ENCODE measurements around the gene RHPN2. TPM values are rescaled to one million over a fixed set of nuclear protein-coding genes. Genes with fewer than 3 reads are reported as not detected.
A peak's percentile ranks its signal among the peaks of the same experiment; 100 is the strongest.
"Not testable (repeated sequence)": the region's sequence is repeated elsewhere in the genome, so short reads cannot be mapped to it uniquely, and the experiment has no call there.

RHPN2 gene
- total and polyA plus RNA-seq, 2 of the 8 experiments (the other 6 are each of a cell fraction or from before 2014, with no cell fraction given): 22.8 to 31.1 TPM

- DNase-seq (ENCODE audit: low read depth in 1 of 2, low spot score in 2 of 2); H3K23ac ChIP-seq (ENCODE audit: insufficient read length); H2BK20ac ChIP-seq (ENCODE audit: low read length); H3K79me1 ChIP-seq (ENCODE audit: low read depth, low read length); H4K20me1 ChIP-seq (replicated peaks in 1 of 2; ENCODE audit: control insufficient read depth in 1 of 2, insufficient read depth in 2 of 2, low read length in 2 of 2); H3K4me2 ChIP-seq (ENCODE audit: insufficient read depth in 1 of 2, low read depth in 2 of 2, low read length in 2 of 2); H2BK5ac ChIP-seq (ENCODE audit: low read depth, low read length); H3K56ac ChIP-seq (replicated peaks; ENCODE audit: insufficient read length, low read depth, low read length); H2AK5ac ChIP-seq (ENCODE audit: low read depth, low read length); H2AFZ ChIP-seq (ENCODE audit: low read length); H3K4me3 ChIP-seq (ENCODE audit: extremely low read depth in 1 of 4, insufficient read depth in 2 of 4, low read depth in 3 of 4, low read length in 4 of 4); H3K18ac ChIP-seq (ENCODE audit: extremely low read depth, low read length); H3K14ac ChIP-seq (ENCODE audit: insufficient read length); H2BK120ac ChIP-seq (replicated peaks; ENCODE audit: low read depth, low read length); POLR2A ChIA-PET (ENCODE audit: partially characterized antibody); H2BK12ac ChIP-seq (ENCODE audit: low read depth, low read length); H3K27me3 ChIP-seq (replicated peaks in 1 of 4; ENCODE audit: control insufficient read depth in 3 of 4, extremely low read depth in 1 of 4, insufficient read depth in 3 of 4, low read length in 3 of 4); H3K27ac ChIP-seq (ENCODE audit: low read depth, low read length); H3K4me1 ChIP-seq (replicated peaks in 1 of 4; ENCODE audit: control insufficient read depth in 3 of 4, insufficient read depth in 4 of 4, low read length in 3 of 4); H2BK15ac ChIP-seq (ENCODE audit: low read length); H4K5ac ChIP-seq (ENCODE audit: insufficient read length, low read depth, low read length); H3K23me2 ChIP-seq (ENCODE audit: low read depth, low read length); H4K91ac ChIP-seq (replicated peaks; ENCODE audit: insufficient read length, low read length); FAIRE-seq; H3K36me3 ChIP-seq (ENCODE audit: control insufficient read depth in 2 of 4, insufficient read depth in 4 of 4, low read length in 3 of 4); H3K9me3 ChIP-seq (ENCODE audit: insufficient read depth in 2 of 2, low read depth in 1 of 2, low read length in 1 of 2); H3K4ac ChIP-seq (replicated peaks; ENCODE audit: insufficient read length, low read depth, low read length); H3K79me2 ChIP-seq (ENCODE audit: control insufficient read depth in 1 of 2, insufficient read depth in 2 of 2, low read length in 2 of 2); H3K9ac ChIP-seq (replicated peaks in 1 of 4; ENCODE audit: extremely low read depth in 1 of 4, low read depth in 3 of 4, low read length in 3 of 4): not testable (repeated sequence)
- 89% methylated on average over 5 of the region's 5 CpGs; no CpG with 5 or more reads in 1 of the 2 experiments for WGBS, 2 experiments (ENCODE audit: extremely low coverage in 1 of 2, insufficient coverage in 1 of 2, insufficient read length in 1 of 2, insufficient replicate concordance in 2 of 2, low coverage in 1 of 2, low lambda C conversion rate in 2 of 2, missing lambda C conversion rate in 1 of 2)
- H4K8ac ChIP-seq (ENCODE audit: extremely low read depth, insufficient read depth, low read length): peak overlapping the region; percentile 73; the same call in 1 of the 2 replicates
- CTCF ChIA-PET (ENCODE audit: partially characterized antibody): interaction anchor here (0.7 kb wide), 1 partner anchor 362 kb away, joined by 3 read pairs; no protein-coding TSS in a partner anchor
These were observed 123.4 kb downstream of the RHPN2 start for GRCh38 chr19:32941273-32941672.
